GM21717 (cell line): Measurements from ENCODE around the gene PCSK2.
"Not testable (repeated sequence)": the region's sequence is repeated elsewhere in the genome, so short reads cannot be mapped to it uniquely, and the experiment has no call there.

ENCODE experiments used
- ATAC-seq: cut with Tn5 transposase; IDR thresholded peaks from one replicate; pipeline ENCODE4 v1.9.1; 2021; ENCODE audit warnings: mild to moderate bottlenecking, moderate library complexity; ENCODE audit not compliant: unreplicated experiment

PCSK2 gene, protein sequence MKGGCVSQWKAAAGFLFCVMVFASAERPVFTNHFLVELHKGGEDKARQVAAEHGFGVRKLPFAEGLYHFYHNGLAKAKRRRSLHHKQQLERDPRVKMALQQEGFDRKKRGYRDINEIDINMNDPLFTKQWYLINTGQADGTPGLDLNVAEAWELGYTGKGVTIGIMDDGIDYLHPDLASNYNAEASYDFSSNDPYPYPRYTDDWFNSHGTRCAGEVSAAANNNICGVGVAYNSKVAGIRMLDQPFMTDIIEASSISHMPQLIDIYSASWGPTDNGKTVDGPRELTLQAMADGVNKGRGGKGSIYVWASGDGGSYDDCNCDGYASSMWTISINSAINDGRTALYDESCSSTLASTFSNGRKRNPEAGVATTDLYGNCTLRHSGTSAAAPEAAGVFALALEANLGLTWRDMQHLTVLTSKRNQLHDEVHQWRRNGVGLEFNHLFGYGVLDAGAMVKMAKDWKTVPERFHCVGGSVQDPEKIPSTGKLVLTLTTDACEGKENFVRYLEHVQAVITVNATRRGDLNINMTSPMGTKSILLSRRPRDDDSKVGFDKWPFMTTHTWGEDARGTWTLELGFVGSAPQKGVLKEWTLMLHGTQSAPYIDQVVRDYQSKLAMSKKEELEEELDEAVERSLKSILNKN

DNA sequence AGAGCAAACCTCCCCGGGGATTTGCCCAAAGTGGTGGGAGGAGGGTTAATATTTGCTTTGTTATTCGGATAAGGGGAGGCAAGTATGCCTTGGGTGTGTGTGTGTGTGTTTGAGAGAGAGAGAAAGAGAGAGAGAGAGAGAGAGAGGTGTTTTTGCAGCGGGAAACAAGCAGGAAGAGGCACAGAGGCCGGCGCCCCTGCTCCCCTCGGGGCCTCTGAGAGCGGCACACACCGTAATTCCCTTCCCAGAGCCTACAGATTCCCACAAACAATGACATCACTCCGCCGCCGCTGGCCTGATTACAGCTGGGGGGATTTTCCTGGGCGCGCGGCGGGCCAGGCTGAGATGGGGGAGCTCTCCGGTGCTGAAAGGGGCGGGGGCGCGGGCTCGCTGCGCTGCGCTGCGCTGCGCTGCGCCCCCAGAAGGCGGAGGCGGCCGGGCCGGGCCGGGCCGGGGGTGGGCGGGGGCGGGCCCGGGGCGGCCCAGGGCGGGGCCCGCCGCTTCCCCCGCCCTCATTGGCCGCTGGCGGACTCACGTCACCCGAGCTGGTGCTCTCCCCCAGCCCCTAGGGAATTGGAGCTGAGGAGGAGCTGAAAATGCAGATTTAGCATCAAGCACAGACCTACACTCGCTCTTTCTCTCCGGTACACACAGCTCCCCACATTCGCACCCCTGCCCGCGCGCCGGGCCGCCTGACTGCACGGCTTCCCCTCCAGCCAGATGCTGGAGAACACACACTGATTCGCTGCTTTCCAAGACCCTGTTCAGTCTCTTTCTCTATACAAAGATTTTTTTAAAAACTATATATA is at the start of gene PCSK2:
Gene PCSK2, plus strand, starts transcription at position 631 of the 809 bp plus-strand sequence. CDS start 266 bp downstream, outside the sequence.
- no peak for ATAC-seq

DNA sequence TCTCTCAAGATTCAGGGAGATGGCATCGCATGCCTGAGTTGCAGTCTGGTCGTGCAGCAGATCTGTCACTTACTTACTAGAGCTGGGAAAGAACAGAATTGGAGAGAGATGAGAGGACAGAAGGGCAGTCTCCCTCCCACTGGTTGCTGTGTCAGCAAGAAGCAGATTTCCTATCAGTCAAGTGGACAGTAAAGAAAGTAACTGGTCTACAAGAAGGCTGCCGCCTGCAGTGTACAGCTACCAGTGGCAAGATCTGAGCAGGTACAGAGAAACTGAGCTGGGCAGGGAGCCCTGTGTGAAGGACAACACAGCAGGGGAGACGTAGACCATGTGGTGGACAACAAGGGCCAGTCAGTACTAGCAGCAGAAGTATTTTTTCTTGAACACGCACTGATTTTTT is 49.5 kb upstream of the PCSK2 start:
- ATAC-seq: no peak

DNA sequence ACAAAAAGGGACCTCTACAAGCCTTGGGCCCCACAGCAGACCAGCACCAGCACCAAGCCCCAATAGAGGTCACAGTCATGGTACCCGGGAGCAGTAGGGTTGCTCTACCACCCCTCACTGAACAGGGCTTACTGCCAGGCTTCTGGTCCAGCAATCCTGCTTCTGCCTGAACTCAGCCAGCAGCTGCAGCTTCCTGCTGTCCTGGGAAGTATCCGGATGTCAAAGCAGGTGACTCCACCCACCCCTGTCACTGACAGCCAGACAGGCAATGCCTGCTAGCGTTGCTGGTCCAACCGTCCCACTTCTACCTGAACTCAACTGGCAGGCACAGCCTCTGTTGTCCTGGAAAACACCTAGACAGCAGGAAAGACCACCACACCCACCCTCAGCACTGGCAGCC is 47.0 kb upstream of the PCSK2 start:
- ATAC-seq: no peak

DNA sequence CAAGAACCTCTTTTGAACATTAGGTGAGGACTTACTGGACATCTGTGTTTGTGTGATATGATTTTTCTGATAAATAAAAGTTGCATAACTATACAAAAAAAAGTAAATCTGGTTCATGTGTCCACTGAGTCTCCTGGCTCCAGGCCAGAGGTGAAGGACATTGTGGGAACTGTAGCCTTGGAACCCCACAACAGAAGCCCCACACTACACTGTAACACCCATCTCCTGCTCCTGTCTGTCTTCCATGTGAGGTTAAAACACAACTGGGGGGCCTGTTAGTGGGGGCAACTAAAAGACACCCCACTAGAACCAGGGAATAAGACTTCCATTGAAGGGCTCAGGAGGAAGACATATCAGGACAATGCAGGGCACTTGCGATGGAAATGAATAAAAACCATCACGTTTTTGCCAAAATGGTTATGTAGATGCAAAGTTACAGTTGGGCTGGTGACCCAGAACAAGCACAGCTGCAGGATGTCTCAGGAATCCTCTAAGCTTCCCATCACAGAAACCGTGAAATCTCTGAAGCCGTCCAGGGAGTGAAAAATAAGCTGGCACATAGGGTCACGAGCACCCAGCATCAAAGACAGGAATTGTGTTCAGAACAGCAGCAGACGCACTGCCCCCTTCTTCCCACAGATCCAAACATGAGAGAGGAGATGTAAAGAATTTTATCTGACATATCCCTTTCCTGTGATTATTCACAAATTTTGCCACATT is 36.7 kb upstream of the PCSK2 start:
- no peak for ATAC-seq

DNA sequence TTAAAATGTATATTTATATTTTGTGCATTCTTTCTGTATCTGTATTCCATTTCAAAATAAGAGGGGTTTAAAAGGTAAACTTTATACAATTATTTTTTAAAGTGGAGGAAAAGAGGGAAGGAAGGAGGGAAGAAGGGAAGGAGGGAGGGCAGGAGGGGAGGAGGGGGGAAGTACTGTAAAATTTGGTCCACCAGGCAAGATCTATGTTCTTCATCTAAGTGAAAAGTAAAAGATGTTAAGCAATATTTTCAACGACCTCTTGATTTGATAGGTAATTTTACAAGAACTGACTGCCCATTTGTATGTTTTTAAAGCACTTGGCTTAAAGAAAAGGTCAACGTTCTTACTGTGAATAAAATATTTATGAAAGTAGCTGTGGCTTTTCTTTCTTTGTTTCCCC is 29.8 kb upstream of the PCSK2 start:
- ATAC-seq: no peak

DNA sequence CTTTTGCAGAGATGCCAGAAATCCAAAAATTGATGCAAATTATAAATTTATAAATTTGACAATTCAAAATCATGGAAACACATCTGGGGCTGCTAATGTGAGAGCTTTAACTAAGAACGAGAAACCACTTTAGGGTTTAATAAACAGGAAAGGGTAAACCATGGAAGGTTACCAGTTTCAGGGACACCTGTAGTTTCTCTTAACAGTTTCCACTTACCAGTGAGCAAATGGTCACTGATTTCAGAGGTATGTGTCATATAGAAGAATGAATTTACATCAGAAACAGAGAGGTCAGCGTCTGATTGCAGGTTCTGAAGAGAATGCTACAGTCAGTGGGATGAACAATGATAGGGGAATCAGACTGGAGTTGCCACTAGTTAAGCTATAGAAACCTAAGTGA is 24.8 kb upstream of the PCSK2 start:
- ATAC-seq: no peak

DNA sequence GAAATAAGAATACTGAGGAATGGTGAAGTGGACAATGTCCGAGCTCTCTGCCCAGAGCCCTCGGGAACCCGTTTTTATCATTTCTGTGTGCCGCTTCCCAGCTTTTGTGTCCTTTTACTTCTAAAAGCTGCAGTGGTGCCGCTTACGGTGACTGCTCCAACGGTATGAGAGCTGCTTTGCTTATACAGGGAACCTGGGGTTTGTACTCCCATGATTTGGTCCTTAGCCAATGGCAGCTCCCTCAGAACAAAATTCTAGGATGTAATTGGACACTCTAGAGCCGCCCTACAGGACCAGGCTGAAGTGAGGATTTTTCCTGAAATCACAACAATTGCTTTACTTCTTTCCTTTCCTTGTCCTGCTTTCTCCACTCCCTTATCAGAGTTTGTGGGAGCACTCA is 24.2 kb upstream of the PCSK2 start:
- no peak for ATAC-seq

DNA sequence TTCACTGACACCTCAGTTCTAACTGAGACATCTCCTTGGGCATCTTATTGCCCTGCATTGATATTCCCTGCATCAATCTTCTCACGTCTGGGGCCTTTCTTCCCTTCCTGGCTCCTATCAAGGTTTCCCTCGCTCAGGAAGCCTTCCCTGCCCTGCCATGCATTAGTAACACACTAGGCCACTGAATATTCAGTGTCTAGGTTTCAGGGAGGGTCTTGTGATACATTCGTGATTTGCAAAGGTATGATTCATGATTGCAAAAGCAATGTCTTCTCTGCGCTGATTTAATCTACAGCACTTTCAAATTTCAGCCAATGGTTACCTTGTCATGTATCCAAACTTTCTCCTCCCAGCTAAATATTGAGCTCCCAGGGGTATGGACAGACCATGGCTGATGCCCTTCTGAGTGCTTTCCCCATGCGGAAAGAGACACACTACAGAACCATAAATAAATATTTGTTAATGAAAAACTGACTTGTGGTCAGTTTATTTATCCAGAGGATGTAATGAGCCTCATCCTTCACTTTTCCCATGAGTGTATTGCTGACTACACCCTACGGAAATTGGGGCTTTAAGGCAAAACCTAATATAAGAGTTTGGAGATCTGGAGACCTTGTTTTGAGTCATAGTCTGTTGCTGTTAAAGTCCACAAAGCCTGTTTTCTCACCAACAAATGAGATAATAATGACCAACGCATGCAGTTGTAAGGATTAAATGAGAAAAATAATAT is 21.6 kb upstream of the PCSK2 start:
- ATAC-seq: no peak

DNA sequence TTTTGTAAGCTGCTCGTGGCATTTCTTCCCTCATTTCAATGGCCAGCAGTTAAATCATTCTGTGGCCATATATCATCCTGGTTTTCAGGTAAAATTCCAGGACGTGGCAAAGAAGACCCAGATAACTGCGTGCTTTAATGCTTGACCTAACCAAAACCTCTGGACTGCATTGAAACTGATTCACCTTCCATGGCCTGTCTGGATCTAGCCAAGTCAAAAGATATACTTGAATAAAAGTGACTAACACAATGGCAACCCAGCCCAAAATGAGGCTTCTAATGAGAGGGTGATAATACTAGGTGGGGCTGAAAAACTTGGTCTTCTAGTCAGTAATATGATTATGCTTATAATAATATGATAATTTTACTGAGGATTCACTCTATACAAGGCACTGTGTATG is 16.5 kb upstream of the PCSK2 start:
- ATAC-seq: no peak

DNA sequence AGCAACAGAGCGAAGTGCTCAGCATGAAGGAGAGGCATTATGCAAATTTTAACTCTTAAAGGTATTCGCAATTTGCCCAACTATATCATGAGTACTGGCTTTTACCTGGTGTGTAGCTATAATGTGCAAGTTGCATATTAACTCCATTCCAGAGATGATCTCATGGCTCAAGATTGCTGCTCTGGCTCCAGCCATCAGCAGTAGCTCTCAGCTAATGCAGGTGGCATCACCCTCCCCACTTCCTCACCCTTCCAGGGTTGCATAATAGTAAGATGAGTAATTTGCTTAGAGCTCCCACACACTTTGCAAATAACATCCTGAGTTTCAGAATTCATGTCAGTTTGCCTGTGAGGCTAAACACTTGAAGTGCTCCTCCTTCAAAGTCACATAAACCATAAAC is 15.9 kb upstream of the PCSK2 start:
- no peak for ATAC-seq

DNA sequence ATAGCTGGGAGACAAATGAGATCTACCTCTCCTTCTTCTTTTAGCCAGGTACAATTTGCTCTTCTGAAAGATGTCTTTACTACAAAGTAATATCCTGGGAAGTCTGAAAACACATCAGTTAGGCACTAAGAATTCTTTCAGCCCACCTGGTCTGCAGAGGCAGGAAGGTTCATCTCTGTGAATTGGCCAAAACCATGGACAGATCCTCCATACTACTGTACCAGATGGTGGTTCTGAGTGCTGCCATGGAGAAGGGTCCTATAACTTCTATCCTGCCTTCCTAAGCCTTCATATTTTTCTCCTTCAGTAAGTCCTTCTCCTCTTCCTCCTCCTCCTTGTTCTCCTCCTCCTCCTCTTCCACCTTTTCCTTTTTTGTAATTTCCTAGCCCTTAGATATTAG is 11.7 kb upstream of the PCSK2 start:
- no peak for ATAC-seq

DNA sequence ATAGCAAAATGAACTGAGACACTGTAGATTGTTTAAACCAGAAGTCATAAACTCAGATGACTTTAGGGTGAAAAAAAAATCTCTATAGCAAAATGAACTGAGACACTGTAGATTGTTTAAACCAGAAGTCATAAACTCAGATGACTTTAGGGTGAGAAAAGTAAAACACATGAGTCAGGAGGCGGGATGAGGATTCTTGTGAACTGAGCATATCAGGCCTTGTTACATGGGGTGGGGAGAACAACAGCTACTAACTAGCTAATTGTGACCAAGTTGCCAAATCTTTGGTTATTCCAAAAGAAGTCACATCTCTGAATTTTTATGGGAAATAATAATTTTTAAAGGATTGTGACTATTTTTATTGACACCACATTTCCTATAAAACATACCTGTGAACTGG is 7.0 kb upstream of the PCSK2 start:
- not testable (repeated sequence) for ATAC-seq

DNA sequence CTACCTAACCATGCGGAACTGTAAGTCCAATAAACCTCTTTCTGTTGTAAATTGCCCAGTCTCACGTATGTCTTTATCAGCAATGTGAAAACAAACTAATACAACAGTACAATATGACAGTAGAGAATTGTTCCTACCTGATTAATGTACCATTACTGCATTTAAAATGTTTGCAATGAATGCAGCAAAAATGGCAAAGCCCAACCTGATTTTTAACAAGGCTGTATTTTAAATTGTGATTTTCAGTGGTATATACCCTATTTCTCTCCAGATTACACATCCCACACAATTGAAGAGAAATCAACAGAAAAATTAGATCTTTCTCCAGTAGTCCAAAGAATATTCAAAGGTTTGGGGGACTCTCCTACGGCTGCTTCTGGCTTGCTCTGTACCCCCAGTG is 3.3 kb upstream of the PCSK2 start:
- ATAC-seq: no peak

DNA sequence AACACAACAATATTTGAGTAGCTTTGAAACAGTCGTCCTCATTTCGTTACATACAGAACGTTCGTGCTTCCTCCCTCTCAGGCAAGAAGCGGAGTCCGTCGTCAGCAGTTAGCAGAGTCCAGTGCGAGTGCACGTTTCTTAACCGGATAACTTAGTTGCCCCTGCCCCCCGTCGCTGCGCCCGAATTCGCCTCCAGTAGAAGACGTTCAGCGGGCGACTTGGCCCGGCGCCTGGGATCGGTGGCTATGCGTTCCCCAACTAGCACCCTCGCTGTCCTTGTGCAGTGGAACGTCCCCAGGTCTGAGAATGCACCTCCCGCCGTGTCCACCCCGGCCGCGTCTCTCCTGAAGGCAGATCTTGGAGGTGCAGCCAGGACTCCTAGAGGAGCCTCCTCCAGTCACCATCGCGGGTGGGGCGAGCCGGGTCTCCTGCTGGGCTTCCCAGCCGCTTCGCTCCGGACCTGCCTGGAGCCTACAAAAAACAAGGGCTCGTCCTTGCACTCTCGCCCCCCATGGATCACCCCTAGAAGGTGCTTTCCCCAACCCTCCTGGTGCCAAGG is 910 bp upstream of the PCSK2 start:
- no peak for ATAC-seq

DNA sequence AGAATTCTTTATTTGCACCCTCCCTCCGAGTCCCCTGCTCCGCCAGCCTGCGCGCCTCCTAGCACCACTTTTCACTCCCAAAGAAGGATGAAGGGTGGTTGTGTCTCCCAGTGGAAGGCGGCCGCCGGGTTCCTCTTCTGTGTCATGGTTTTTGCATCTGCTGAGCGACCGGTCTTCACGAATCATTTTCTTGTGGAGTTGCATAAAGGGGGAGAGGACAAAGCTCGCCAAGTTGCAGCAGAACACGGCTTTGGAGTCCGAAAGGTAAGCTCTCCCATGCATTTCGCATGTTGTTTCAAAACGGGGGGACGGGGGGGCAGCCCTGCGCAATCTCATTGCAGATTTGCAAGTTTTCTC is 357 bp downstream of the PCSK2 start:
- no peak for ATAC-seq

DNA sequence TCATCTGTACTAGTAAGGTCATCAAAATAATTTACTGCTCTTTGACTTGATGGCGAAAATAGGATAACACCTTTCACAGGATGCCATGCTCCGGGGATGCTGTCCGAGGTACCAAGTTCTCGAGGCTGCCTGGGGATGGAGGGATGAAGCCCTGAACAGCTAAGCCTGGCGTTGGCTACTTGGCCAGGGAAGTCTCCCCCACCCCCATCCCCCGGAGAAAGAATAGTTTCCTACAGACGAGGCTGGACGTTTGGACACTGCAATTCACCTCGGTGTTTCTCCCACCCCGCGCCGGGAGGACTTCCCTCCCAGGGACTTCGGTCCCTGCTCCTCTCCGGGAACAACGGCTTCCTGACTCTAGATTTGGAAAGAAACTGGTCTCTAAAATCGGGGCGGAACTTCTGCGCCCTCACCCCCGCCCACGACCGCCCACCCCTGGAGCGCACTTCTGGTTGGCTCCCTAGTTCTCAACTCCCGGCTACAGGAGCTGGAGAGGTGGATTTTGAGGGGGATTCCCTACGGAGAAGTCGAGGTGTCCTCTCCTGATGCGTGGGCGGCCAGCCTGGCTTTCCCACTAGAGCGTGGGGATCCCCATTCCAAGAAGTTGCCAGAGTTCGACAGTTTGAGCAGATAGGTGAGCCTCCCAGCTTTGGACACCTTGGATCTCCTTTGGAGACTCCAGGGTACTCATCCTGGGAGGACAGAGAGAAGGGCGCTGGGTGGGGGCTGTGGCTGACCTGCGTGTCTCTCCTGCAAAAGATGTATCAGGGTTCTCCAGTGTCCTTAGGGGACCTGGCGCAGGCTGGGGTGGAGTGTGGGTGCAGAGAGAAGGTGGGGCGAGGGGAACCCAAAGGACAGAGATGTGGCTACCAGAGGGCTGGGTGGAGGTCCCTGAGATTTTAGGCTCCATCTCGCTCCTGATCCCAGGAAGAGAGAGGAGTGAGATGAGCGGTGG is 1.1 kb downstream of the PCSK2 start:
- no peak for ATAC-seq

DNA sequence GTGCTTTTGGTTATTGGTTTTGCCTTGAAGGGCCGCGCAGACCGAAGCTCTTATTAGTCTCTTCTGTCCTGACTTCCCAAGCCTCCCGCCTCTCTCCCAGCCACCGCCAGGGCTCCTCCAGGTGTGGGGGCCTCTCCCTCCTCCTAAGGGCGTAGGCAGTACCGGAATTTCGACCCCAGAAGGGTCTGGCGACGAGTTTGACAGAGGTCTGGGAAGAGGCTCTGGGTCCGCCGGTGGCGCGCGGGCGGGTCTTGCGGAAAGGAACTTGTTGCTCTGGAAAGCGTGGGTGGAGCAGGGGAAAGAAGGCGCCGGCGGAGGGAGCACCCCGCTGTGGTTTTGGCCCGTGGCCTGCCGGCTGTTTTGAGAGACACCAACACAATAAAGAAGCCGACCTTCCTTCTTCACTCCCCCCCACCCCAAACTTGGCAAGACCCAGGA is 1.8 kb downstream of the PCSK2 start:
- no peak for ATAC-seq

DNA sequence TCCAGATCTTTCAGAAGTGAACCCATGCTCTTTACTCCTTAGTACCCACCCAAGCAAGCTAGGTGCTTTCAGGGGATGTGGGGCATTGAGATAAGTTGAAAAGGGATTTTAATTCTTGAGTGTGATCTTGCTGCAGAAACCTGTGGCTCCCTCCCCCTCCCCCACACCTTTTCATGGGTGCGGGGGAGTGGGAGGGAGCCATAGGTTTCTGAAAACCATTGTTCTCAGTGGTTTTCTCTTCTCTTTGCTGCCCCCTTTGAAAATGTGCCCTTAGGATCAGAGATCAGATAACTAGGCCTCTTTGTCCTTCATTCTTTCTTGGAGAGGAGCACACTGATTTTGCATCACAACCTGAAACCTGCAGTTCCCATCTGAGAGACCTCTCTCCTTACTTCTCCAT is 2.4 kb downstream of the PCSK2 start:
- ATAC-seq: no peak

DNA sequence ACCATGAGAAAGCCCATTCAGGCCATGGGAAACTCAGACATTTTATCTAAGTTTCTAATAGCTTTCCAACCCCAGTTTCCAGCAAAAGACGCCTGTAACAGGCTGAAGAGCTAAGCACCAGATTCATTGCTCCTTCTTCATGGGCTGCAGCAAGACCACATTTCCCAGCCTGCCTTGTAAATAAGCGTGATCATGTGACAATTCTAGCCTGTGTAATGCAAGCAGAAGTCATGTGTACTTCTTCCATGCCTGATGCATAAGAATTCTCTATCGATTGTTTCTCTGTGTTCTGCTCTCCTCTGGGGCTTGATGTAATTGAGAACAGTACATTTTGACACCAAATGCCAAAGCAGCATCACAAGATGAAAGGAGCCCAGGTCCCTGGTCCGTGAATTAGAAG is 6.8 kb downstream of the PCSK2 start:
- ATAC-seq: no peak
